GM19023 (cell line): ENCODE measurements around the gene TMED7.
A peak's percentile ranks its signal among the peaks of the same experiment; 100 is the strongest.

Experiments used
- ATAC-seq: cut with Tn5 transposase; IDR thresholded peaks from one replicate; pipeline ENCODE4 v1.9.1; 2021; ENCODE audit warnings: mild to moderate bottlenecking, moderate library complexity; ENCODE audit not compliant: unreplicated experiment

TMED7 gene

GRCh38 chr5:115584501-115584900 is 41.3 kb downstream of the TMED7 start:
- ATAC-seq, result no peak

- ATAC-seq, result no peak
These were observed 42.4 kb downstream of the TMED7 start for GRCh38 chr5:115583474-115583873.

GRCh38 chr5:115580941-115581340 is 44.9 kb downstream of the TMED7 start:
- ATAC-seq, result no peak

- ATAC-seq, result peak; percentile 63
These were observed 46.1 kb downstream of the TMED7 start for GRCh38 chr5:115579747-115580173.

GRCh38 chr5:115579216-115579615 is 46.6 kb downstream of the TMED7 start:
- no peak for ATAC-seq

- peak; percentile 38 for ATAC-seq
These were observed 47.2 kb downstream of the TMED7 start for GRCh38 chr5:115578657-115579056.

- no peak for ATAC-seq
These were observed 48.1 kb downstream of the TMED7 start for GRCh38 chr5:115577741-115578140.

GRCh38 chr5:115577329-115577728 is 48.5 kb downstream of the TMED7 start:
- no peak for ATAC-seq

- no peak for ATAC-seq
These were observed 50.4 kb downstream of the TMED7 start for GRCh38 chr5:115575167-115576070.

GRCh38 chr5:115573133-115573532 is 52.7 kb downstream of the TMED7 start:
- ATAC-seq, result no peak

- ATAC-seq, result no peak
These were observed 54.4 kb downstream of the TMED7 start for GRCh38 chr5:115571441-115571878.

GRCh38 chr5:115568668-115569067 is 57.2 kb downstream of the TMED7 start:
- no peak for ATAC-seq

GRCh38 chr5:115565233-115565632 is 60.6 kb downstream of the TMED7 start:
- ATAC-seq, result no peak
